Karpas-422 (cell line): ENCODE measurements around the gene EFCAB9. TPM values are rescaled to one million over a fixed set of nuclear protein-coding genes. Genes with fewer than 3 reads are reported as not detected.
A peak's percentile ranks its signal among the peaks of the same experiment; 100 is the strongest.

Experiments used
- DNase-seq: peaks from one replicate; pipeline ENCODE4 v3.0.0-alpha.2; 2015
- H2AFZ ChIP-seq: fragments of 200-600 bp; sonication (generic); 2 replicates; pipeline ENCODE4 v1.6.1; 2014; ENCODE audit warnings: antibody characterized with exemption, low read length, mixed read lengths
- H3K27ac ChIP-seq: fragments of 200-600 bp; sonication (generic); 2 replicates; pipeline ENCODE4 v1.5.1; 2014; ENCODE audit warnings: mild to moderate bottlenecking, low read length, moderate library complexity
- H3K27me3 ChIP-seq: fragments of 200-600 bp; sonication (generic); 2 replicates; pipeline ENCODE4 v1.6.1; 2014; ENCODE audit warnings: low read length, mixed read lengths
- H3K36me3 ChIP-seq: fragments of 200-600 bp; sonication (generic); 2 replicates; pipeline ENCODE4 v1.6.1; 2014; ENCODE audit warnings: low read length, mixed read lengths; ENCODE audit not compliant: insufficient read depth
- H3K4me1 ChIP-seq: fragments of 200-600 bp; sonication (generic); 2 replicates; pipeline ENCODE4 v1.6.1; 2014; ENCODE audit warnings: mild to moderate bottlenecking, low read length, mixed read lengths
- H3K4me2 ChIP-seq: fragments of 200-600 bp; sonication (generic); 2 replicates; pipeline ENCODE4 v1.6.1; 2014; ENCODE audit warnings: low read length, low read depth, mild to moderate bottlenecking; ENCODE audit not compliant: poor library complexity, severe bottlenecking
- H3K4me3 ChIP-seq: fragments of 200-600 bp; sonication (generic); 2 replicates; pipeline ENCODE4 v1.5.1; 2014; ENCODE audit warnings: mild to moderate bottlenecking, antibody characterized with exemption, low read length, mixed read lengths
- H3K79me2 ChIP-seq: fragments of 200-600 bp; sonication (generic); 2 replicates; pipeline ENCODE4 v1.6.1; 2014; ENCODE audit warnings: mild to moderate bottlenecking, low read length, mixed read lengths
- H3K9ac ChIP-seq: fragments of 200-600 bp; sonication (generic); 2 replicates; pipeline ENCODE4 v1.6.0; 2014; ENCODE audit warnings: low read length
- H3K9me2 ChIP-seq: fragments of 200-600 bp; sonication (generic), shearing (Covaris generic); replicated peaks from 2 replicates; pipeline ENCODE4 v1.6.0; 2014; ENCODE audit warnings: mild to moderate bottlenecking, low read length, moderate library complexity; ENCODE audit not compliant: insufficient read depth
- H3K9me3 ChIP-seq: fragments of 300-700, 200-600 bp; sonication (generic); 2 replicates; pipeline ENCODE4 v1.6.1; 2014; ENCODE audit warnings: low read length, mixed read lengths
- H4K20me1 ChIP-seq: fragments of 200-600 bp; sonication (generic); 2 replicates; pipeline ENCODE4 v1.6.1; 2014; ENCODE audit warnings: mild to moderate bottlenecking, antibody characterized with exemption, low read length, low read depth; ENCODE audit not compliant: insufficient read depth
- total RNA-seq: library from RNA; depleted of rRNA; stranded (reverse); fragments of >200 nt; shearing (Covaris generic); gene quantifications from 2 replicates; pipeline ENCODE4 v1.2.3, GENCODE V29; 2014; ENCODE audit warnings: low replicate concordance

EFCAB9 gene
- total RNA-seq, 1 experiment from 2014 or later: not detected

DNA sequence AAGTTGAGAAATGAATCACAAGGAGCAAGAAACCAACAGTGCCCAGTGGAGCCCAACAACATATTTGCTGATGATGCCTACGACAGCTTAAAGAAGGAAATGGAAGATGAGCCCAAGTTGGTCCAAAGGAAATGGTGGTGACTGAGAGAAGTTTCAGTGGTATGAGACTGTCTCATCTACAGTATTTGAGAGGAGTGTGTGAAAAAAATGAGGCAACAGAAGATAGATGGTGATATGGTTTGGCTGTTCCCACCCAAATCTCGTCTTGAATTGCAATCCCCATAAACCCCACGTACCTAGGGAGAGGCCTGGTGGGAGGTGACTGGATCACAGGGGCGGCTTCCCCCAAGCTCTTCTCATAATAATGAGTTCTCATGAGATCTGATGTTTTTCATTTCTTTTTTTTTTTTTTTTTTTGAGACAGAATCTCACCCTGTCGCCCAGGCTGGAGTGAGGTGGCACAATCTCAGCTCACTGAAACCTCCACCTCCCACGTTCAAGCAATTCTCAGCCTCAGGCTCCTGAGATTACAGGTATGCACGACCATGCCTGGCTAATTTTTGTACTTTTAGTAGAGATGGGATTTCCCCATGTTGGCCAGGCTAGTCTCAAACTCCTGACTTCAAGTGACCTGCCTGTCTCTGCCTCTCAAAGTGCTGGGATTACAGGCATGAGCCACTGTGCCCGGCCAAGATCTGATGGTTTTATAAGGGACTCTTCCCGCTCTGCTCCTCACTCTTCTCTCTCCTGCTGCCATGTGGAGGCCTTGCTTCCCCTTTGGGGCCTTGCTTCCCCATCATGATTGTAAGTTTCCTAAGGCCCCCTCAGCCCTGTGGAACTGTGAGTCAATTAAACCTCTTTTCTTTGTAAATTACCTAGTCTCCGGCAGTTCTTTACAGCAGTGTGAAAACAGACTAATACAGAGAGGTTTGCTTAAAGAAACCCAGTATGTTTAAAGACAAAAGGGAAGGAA, 30.2 kb downstream of the EFCAB9 start:
- Histone ChIP-seq H3K36me3 (peaks cover 8% of the 10 kb centered on the region), H3K9ac (no peak overlapping the region), H3K4me3 (no peak overlapping the region), H3K9me3 (no peaks in the 10 kb centered on the region), H3K4me2 (no peak overlapping the region), H3K79me2 (peaks cover 63% of the 10 kb centered on the region), H3K9me2 (no peaks in the 10 kb centered on the region), H3K27ac (no peak overlapping the region), H3K4me1 (no peaks in the 10 kb centered on the region), H3K27me3 (no peaks in the 10 kb centered on the region), H4K20me1 (no peaks in the 10 kb centered on the region), H2AFZ (no peak overlapping the region)
- DNase-seq: no peak

DNA sequence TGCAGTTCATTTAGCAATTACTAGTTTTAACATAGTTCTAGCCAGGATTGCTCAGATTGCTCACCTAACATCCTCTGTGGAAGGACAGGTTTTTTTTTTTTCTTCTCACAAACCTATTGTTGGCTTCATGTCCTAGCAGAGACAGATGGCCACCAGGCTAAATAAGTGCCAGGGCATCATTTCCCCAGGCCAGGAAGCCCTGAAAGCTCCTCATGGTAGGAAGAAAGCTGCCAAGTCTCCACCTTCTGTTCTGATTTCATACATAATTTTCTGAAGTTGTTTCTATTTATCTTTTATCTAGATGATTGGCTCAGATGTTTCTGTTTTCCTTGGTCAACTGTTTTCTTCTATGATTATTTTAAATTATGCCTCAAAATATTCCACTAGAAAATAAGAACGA, 31.0 kb downstream of the EFCAB9 start:
- no peaks in the 10 kb centered on the region for H3K4me1 ChIP-seq
- no peaks in the 10 kb centered on the region for H3K27me3 ChIP-seq
- peaks cover 8% of the 10 kb centered on the region for H3K36me3 ChIP-seq
- no peaks in the 10 kb centered on the region for H4K20me1 ChIP-seq
- peaks cover 60% of the 10 kb centered on the region for H3K79me2 ChIP-seq
- no peak overlapping the region for H3K4me3 ChIP-seq
- no peak overlapping the region for H2AFZ ChIP-seq
- H3K9ac ChIP-seq: no peak overlapping the region
- no peak overlapping the region for H3K27ac ChIP-seq
- no peaks in the 10 kb centered on the region for H3K9me3 ChIP-seq
- no peak overlapping the region for H3K4me2 ChIP-seq
- DNase-seq: no peak
- no peaks in the 10 kb centered on the region for H3K9me2 ChIP-seq

DNA sequence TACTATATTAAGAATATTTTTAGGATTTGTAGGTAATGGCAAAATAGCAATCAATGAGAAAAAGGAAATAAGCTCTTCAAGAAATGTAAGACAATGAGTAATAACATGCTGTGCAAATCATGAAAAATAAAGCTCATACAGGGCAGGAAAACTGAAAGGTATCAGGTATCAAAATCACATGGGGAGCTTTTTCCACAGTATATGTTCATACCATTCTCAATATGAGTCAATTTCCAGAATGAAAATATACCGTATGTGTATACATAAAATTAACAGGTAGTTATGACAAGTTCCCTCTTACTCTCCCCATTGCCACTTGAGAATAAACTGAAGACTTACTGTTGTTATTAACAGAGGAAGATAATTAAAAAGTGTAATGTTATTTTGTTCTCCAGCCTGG, 35.9 kb downstream of the EFCAB9 start:
- Histone ChIP-seq H3K27me3 (no peaks in the 10 kb centered on the region), H4K20me1 (no peaks in the 10 kb centered on the region), H3K9ac (no peak overlapping the region), H3K9me2 (no peaks in the 10 kb centered on the region), H3K4me3 (no peak overlapping the region), H3K9me3 (no peaks in the 10 kb centered on the region), H3K27ac (no peak overlapping the region), H3K4me1 (peaks cover 4% of the 10 kb centered on the region), H3K79me2 (peaks cover 41% of the 10 kb centered on the region), H3K36me3 (peaks cover 10% of the 10 kb centered on the region; the same call in 1 of the 2 replicates), H3K4me2 (no peak overlapping the region), H2AFZ (no peak overlapping the region)
- no peak for DNase-seq

DNA sequence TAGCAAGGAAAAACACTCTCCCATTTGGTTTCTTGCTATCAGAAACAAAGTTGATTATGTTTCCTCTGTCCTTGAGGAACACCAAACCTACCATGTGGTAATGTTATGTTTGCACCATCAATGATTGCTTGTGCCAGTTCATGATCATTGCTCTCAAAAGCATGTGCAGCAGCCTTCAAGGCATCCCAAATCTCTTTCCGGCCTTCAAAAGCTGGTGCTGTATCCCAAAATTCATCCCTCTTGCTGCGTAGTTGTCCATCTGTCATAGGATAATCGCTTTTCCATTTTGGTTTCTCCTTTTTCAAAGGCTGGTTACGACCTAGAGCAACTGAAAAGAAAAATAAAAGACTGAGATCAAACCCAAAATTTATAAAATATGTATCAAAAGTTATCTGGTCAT, 40.1 kb downstream of the EFCAB9 start:
- Histone ChIP-seq H3K4me3 (no peak overlapping the region), H3K9me3 (no peaks in the 10 kb centered on the region), H3K36me3 (peaks cover 6% of the 10 kb centered on the region; the same call in 1 of the 2 replicates), H2AFZ (no peak overlapping the region), H3K79me2 (peaks cover 63% of the 10 kb centered on the region), H3K4me1 (peaks cover 45% of the 10 kb centered on the region), H3K27me3 (no peaks in the 10 kb centered on the region), H3K9me2 (no peaks in the 10 kb centered on the region), H3K27ac (no peak overlapping the region), H4K20me1 (no peaks in the 10 kb centered on the region), H3K9ac (no peak overlapping the region), H3K4me2 (no peak overlapping the region)
- DNase-seq: no peak

GRCh38 chr5:172235132-172235780, 41.3 kb downstream of the EFCAB9 start:
- Histone ChIP-seq H4K20me1 (no peaks in the 10 kb centered on the region), H3K27me3 (no peaks in the 10 kb centered on the region), H3K9me2 (no peaks in the 10 kb centered on the region), H3K4me2 (peak overlapping the region; percentile 64), H3K27ac (peak overlapping the region; percentile 81), H3K4me3 (peak overlapping the region; percentile 36), H3K4me1 (peaks cover 46% of the 10 kb centered on the region), H3K79me2 (peaks cover 64% of the 10 kb centered on the region), H3K36me3 (peaks cover 6% of the 10 kb centered on the region; the same call in 1 of the 2 replicates), H3K9ac (peak overlapping the region; percentile 35; the same call in 1 of the 2 replicates), H2AFZ (no peak overlapping the region), H3K9me3 (no peaks in the 10 kb centered on the region)
- peak; percentile 62 for DNase-seq

GRCh38 chr5:172235827-172236736, 42.1 kb downstream of the EFCAB9 start:
- H3K4me2 ChIP-seq: peak overlapping the region; percentile 64
- DNase-seq: no peak
- peaks cover 46% of the 10 kb centered on the region for H3K4me1 ChIP-seq
- no peaks in the 10 kb centered on the region for H3K27me3 ChIP-seq
- peak overlapping the region; percentile 81 for H3K27ac ChIP-seq
- no peak overlapping the region for H2AFZ ChIP-seq
- H3K9me3 ChIP-seq: no peaks in the 10 kb centered on the region
- peaks cover 70% of the 10 kb centered on the region for H3K79me2 ChIP-seq
- no peaks in the 10 kb centered on the region for H4K20me1 ChIP-seq
- peaks cover 6% of the 10 kb centered on the region; the same call in 1 of the 2 replicates for H3K36me3 ChIP-seq
- H3K9me2 ChIP-seq: no peaks in the 10 kb centered on the region
- peak overlapping the region; percentile 35; the same call in 1 of the 2 replicates for H3K9ac ChIP-seq
- peak overlapping the region; percentile 36 for H3K4me3 ChIP-seq

- no peaks in the 10 kb centered on the region for H3K9me2 ChIP-seq
- H4K20me1 ChIP-seq: no peaks in the 10 kb centered on the region
- H3K27me3 ChIP-seq: no peaks in the 10 kb centered on the region
- no peak for DNase-seq
- H2AFZ ChIP-seq: no peak overlapping the region
- H3K4me1 ChIP-seq: peaks cover 46% of the 10 kb centered on the region
- H3K36me3 ChIP-seq: peaks cover 5% of the 10 kb centered on the region; the same call in 1 of the 2 replicates
- H3K27ac ChIP-seq: peak overlapping the region; percentile 0; the same call in 1 of the 2 replicates
- H3K4me2 ChIP-seq: no peak overlapping the region
- no peak overlapping the region for H3K9ac ChIP-seq
- no peaks in the 10 kb centered on the region for H3K9me3 ChIP-seq
- H3K4me3 ChIP-seq: no peak overlapping the region
- H3K79me2 ChIP-seq: peaks cover 77% of the 10 kb centered on the region
Observed at GRCh38 chr5:172238334-172238733, 44.4 kb downstream of the EFCAB9 start.
